SIG-M5 (cell line): ENCODE results near the gene ZFYVE26.
"Not testable (repeated sequence)": the region's sequence is repeated elsewhere in the genome, so short reads cannot be mapped to it uniquely, and the experiment has no call there.

Source experiments
- DNase-seq: peaks from one replicate; lab custom pipeline; 2025; lab: John Stamatoyannopoulos, UW

ZFYVE26 gene

DNA sequence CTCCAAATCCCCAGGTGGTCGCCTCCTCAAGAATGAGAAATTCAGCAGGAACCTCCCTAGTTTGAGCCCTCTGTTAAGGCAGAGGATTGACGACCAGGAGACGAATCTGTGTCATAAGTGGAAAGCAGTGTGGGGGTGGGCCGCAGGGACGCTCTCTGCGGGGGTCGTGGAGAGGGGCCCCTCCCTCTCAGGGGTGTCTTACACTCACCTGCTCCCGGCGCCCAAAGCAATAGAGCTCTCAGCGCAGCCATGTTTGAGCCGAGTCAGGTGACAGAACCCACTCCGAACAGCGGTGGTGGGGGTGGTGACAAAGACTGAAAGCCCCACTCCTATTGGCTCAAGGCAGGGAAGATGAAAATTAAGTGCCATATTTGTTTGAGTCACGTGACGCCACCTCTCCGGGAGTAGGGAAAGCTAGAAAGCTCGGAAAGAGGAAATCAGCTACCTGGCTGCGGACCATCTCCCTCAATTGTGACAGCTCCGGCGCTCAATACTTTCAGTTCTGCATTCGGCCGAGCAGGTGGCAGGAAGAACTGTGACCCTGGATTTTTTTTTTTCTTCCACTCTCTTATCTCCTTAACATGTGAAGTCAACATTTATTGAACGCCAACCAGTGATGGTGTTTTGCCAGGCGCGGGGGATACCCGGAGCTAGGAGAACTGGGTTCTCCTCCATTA is at the start of gene ZFYVE26:
Gene ZFYVE26 (minus strand): TSS at position 265 of the 677 bp plus-strand sequence. CDS start 627 bp downstream, outside the sequence.
- DNase-seq: peak; percentile 75

DNA sequence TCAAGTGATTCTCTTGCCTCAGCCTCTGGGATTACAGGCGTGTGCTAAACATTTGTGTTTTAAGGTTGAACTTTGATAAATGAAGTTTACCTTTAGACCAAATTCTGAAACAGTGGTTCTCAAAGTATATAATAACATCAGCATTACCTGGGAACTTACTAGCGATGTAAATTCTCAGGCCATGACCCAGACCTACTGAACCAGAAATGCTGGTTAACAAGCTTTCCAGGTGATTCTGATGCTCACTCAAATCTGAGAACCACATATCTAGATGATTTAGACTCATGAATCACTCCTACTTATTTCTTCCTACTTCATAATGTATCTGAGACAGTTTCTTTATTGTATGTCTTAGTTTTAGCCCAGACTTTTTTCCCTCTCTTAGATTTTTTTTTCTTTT is 46.8 kb upstream of the ZFYVE26 start:
- no peak for DNase-seq

DNA sequence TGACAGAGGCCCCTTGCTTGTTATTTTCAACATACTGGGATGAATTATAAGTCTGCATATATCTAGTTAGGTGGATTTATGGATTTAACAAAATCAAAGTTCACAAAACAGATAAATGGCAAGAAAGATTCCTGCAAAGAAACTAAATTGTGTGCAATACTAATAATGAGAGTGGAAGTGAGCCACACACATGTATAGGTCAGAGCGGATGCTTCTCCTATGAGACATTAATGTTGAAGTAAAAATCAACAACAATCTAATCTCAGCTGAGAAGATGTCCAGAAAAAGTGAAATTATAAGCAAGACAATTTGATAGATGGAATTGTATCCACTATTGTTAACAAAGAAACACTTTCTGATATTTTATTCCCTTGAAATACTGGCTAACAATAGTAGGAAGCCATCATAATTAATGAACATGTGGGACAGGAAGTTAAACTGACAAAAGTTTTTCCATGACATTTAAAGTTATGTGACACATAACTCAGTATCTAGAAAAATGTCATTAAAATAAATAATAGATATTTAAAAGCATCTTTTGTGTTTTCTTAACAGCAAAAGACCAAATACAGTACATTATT is 42.9 kb upstream of the ZFYVE26 start:
- no peak for DNase-seq

DNA sequence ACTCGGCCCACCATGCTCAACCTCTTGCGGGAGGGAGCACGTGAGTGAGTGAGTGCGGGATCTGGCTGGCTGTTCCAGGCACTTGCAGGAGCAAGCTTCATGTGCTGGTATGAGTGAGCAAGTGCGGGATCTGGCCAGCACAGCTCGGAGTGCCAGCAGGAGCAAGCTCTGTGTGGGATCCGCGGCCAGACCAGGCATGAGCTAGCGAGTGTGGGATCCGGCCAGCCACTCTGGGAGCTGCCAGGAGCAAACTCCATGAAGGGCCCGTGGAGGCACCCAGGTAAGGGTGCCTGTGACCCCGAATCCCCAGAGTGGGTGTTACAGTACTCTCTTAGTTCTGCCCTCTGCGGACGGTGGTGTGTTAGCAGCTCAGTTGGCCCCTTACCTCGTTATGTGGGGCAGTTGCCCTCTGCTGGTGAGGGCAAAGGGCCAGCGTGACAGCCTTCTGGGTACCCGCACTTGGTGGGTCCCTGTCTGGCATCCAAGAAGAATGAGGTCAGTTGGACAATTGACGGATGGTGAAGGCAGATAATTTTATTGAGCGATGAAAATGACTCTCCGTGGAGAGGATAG is 41.5 kb upstream of the ZFYVE26 start:
- DNase-seq: no peak

DNA sequence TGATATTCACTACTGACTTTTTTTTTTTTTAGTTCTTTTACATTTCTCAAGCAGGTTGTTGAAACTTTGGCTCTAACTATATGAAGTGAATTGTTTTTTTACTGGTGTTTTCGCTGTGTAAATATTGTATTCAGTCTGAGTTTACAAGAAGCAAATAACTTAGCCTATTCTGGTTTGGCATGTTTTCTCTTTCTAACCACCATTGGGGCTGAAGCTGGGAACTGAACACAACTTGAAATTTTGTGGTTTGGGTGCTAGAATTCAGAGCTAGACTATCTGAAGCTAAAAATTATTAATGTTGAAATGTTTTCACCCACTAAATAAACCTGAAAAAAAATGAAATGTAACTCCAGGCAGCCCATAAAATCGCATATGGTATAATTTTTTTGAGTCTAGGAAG is 40.4 kb upstream of the ZFYVE26 start:
- DNase-seq: no peak

DNA sequence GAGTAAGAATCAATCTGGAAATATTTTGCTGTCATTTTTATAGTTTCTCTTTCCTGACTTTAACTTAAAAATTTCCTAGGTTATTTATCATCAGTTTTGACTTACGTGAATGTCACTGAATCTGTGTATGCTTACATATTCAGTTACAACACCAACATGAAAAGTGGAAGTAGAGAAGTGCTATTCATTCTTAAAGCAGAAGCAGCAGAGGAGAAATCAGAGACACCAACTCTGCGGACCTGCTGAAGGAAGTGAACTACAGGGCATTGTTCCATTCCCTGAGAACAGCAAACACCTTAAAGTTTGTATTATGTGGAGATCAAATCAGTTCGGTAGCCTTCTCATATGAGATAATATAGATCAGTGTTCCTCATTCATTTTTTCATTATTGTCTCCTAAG is 37.3 kb upstream of the ZFYVE26 start:
- DNase-seq: no peak

DNA sequence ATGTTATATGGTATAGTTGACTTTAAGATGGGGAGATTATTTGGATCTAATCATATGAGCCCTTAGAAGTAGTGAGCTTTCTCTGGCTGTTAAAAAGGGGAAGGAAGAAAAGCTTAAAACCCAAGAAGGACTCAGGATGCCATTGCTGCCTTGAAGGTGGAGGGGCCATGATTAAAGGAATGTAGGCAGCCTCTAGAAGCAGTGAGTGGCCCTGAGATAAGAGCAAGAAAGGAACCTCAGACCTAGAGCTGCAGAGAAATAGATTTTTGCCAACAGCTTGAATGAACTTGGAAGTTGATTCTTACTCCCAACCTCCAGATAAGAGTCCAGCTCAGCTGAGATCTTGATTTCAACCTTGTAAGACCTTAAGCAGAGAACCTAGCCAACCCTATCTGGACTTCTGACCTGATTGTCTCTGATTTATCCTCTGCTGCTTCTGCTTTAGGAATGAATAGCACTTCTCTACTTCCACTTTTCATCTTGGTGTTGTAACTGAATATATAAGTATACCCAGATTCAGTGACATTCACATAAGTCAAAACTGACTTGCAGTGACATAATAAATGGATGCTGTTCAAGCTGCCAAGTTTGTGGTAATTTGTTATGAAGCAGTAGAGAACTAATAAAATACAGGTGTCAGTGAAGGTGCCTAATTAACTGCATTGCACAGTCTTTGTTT is 36.7 kb upstream of the ZFYVE26 start:
- DNase-seq: no peak

DNA sequence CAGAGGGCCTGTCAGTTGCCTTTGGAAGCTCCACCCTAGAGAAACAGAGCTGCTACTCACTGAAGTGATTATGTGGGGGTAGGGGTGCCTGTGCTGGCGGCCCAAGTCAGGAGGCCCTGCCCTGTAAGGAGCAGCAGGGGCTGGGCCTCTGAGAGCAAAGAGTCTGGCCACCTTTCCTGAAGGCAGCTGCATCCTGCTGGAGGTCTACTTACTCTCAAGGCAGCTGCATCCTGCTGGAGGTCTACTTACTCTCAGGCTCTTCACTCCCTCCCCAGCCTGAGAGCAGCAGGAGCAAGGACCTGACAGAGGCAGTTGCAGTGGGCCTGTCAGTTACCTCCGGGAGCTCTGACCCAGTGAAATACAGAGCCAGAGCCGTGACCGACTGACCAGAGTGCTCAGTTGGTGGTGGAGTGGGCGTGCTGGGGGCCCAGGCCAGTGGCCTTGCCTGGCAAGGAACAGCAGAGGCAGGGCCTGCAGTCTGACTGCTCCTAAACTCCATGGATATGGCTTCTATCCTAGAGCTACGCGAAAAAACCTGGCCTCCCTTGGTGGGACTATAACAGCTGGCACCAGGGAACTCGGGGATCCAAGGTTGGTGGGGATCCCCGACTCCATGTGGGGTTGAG is 35.5 kb upstream of the ZFYVE26 start:
- DNase-seq: no peak

DNA sequence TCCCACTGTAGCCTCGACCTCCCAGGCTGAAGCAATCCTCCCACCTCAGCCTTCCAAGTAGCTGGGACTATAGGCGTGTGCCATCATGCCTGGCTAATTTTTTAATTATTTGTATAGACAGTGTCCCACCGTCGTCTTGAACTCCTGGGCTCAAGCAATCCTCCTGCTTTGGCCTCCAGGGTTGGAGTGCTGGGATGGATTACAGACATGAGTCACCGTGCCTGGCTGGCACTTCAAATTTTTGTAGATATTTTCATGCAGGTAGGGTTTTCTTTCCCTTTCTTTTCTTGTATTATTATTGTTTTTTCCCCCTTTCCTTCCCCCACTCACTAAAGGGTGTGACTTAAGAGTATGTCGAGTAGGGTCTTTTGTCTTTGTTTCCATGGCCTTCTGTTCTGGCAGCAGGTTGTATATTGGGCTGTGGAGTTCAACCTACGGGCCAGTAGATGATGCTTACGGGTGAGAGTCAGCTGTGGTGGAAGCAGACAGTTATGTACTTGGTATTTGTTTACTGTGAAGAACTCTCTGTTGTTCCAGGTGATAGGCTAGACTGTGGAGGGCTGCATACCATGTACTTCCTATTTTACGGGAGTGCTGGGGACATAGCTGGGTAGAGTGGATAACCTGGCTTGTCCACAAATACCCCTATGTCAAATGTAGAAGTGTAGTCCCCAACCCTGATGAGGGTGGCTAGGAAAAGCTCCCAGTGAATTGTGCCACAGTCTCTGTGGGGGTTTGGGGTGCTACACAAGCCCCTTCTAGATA is 33.9 kb upstream of the ZFYVE26 start:
- DNase-seq: no peak

DNA sequence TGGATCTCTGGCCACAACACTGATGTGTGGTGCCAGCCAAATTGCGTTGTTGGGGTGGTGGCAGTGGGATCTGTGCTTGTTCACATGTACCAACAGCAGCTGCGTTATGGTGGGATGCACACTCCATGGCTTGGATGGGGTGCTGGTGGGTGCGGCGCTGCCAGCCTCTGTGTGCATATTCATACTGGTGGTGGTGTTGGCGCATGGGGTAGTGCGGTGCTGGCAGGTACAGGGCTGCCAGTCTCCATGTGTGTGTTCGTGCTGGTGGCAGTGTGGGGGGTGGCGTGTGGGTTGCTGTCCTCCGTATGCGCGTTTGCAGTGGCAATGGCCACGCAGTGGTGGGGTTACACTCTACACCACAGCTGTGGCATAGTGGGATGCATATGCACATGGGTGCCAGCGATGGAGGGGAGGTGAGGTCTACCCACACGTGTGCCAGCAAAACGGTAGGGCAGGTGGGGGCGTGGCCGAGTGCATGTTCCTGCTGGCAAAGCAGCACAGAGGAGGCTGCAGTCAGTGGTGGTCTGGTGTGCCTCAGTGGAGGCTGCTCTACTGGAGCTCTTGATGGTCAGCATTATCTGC is 29.7 kb upstream of the ZFYVE26 start:
- no peak for DNase-seq

DNA sequence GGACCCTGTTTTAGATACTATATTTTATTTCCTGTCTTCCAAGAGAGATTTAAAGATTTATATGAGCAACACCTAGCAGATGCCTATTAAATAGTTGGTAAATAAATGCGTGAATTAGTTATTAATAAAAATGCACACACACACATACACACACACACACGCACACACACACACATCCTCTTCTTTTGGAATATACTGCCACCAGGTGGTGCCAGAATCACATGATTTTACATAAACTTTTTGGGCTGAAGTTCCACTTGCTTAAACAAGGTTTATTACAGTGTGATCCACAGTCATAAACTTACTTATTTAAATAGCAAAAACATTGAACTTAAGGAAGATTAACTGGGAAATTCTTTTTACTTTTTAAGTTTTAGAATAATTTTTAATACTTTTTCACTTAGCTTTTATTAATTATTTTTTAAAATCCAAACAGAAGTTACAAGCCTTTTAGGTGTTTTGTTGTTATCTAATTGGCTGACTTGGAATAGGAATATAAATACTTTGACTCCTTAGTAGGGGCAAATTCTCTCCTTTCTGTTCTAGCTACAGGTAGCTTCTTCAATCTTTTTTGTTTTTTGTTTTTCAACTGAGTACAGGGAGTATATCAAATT is 20.7 kb upstream of the ZFYVE26 start:
- DNase-seq: no peak

DNA sequence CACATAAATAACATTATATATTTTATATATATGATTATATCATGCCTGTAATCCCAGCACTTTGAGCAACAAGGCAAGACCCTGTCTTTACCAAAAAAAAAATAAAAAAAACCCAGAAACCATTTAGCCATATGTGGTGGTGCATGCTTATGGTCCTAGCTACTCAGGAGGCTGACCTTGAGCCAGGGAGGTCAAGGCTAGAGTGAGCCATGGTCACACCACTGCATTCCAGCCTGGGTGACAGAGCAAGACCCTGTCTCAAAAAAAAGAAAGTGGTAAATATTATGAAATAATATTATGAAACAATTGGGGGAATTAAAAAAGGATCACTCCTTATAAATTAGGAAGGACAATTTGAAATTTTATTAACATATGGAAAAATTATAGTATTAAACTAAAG is 19.2 kb upstream of the ZFYVE26 start:
- no peak for DNase-seq

DNA sequence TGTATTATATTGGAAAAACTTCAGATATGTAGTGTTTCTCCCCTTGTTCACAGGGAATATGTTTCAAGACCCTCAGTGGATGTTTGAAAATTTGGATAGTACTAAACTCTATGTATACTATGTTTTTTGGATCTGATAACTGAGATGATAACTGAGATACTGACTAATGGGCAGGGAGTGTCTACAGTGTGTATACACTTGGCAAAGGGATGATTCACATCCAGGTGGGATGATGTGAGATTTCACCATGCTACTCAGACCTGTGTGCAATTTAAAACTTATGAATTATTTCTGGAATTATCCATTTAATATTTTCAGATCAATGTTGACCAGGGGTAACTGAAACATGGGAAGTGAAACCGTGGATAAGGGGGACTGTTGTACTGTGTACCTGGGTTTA is 17.0 kb upstream of the ZFYVE26 start:
- DNase-seq: no peak

DNA sequence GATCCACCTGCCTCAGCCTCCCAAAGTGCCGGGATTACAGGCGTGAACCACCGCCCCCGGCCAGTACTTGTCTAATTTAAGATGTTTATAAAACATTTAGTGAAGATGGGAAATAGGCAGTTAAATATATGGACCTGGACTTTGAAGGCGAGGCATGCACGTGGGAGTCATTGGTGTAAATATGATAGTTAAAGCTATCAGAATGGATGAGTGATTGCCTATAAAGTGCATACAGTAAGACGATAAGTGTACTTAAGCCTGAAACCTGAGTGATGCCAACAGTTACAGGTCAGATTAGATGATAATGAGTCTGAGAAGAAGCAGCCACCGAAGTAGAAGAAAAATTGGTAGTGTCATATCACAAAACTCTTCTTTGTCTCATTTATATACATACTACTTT is 14.7 kb upstream of the ZFYVE26 start:
- no peak for DNase-seq

DNA sequence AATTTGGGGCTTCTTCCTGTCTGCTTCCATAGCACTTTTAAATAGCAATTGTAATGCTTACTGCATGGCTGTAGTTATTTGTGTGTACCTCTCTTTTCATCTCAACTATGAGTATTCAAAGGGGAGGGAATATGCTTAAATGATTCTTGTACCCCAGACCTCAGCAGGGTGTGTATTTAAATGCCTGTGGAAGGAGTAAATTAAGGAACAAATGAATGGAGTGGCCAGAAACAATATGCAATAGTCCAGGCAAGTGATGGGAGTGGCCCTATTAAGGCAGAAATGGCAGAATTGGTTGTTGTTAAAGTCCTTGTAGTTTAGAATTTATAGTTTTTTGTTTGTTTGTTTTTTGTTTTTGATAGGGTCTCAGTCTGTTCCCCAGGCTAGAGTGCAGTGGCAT is 4.7 kb upstream of the ZFYVE26 start:
- no peak for DNase-seq

DNA sequence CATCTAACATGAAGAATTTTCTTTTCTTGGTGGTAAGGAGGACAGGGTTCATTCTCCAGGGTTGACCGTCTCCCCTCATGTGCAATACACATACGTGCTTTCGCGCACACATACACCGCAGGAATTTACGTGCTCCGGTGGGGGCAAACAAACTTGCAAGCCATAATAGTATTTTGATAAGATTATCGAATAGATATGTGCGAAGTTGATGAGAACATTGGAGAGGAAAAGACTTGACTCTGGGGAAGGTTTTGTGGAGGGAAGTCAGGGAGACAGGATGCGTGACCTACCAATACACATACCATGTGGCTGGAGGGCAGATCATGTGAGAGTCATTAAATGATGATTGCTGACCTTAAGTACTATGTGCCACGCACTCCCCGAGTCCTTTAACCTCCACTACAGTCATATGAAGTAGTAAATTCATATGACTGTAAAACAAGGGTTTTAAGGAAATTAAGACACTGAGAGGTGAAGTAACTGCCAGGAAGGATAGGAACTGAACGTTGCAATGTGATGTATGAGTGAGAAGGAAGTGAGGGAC is 4.1 kb upstream of the ZFYVE26 start:
- no peak for DNase-seq

DNA sequence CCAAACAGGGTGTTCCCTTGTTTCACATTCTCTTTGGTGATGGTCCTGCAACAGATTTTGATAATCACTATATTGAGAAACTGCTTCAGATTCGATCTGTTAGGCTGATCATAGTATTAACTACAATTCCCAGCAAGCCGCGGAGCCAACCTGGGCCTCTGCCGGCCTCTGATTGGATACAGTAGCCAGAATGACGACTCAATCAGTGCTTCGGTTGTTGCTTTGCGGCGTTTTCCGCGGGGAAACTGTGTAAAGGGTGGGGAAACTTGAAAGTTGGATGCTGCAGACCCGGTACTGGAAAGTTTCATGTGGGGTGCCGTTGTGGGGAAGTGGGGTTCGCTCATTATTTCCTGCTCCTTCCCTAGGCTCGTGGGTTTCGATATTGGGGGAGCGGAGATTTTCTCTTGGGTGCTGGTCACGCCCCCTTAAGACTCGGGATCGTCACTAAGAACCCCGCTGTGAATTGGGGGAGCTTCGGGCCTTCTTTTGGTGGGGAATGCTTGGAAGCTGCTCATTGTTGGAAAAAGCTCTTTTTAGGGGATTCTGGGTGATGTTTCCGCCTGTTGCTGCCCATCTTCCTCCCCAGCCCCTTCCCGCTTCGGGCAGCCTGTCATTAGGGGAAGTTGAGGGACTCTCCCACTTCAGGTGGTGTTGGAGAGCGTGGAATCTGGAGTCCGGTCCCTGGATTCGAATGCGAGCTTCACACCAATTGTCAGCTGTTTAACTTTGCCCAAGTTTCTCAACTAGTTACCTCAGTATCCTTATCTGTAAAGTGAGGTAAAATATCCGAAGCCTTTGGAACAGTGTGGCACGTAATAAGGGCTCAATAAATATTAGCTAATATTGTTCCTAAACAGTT is 3.4 kb upstream of the ZFYVE26 start, which contains the start of gene RAD51B:
Gene RAD51B (plus strand): TSS at position 217 of the 859 bp plus-strand sequence.
- DNase-seq: peak; percentile 7

DNA sequence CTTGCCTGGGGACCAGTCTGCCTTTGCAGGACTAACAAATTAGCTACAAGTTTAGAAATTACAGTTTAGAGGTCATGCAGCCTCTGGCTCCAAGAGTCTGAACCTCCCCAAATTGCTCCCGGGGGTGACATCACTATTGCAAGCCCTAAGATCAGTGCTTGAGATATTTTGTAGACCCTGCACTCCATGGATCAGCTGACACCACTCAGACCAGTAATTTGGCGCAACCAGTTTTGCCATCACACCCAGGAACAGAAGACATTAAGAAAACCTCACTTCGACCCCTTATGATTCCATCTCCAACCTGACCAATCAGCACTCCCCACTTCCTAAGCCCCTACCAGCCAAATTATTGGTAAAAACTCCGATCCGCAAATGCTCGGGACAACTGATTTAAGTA is 2.1 kb upstream of the ZFYVE26 start:
- not testable (repeated sequence) for DNase-seq

DNA sequence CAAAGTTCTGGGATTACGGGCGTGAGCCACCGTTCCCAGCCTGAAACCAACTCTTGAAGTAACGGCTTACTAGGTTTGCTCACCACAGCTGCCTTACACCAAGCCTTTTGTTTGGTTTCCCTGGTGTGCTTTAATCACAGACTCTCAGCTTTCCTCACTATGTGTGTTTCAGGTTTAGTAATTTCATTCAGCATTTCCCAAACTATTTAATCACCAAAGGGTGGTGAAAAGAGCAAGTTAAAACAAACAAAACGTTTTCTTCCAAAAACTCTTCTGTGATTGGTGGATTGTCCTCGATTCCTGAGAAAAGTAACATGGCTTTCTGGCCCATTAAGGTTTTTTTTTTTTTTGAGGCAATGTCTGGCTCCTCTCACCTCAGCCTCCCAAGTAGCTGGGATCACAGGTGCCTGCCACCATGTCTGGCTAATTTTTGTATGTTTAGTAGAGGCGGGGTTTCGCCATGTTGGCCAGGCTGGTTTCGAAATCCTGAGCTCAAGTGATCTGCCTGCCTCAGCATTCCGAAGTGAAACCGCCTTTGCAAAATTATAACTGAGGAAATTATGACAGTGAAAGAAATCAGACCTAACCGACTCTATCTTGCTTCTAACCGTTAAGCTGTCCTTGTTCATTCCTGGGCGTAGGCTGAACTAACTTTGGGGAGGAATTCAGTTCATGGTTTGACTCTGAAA is 1.5 kb upstream of the ZFYVE26 start:
- no peak for DNase-seq
